ENCODE data around the gene SUN1.
"Not testable (repeated sequence)": the region's sequence is repeated elsewhere in the genome, so short reads cannot be mapped to it uniquely, and the experiment has no call there.

SUN1 gene

GRCh38 chr7:834277-834676, 2.0 kb downstream of the SUN1 start:
- no peak for DNase-seq (ENCODE audit: low read depth in 2 of 2, low spot score in 1 of 2)

GRCh38 chr7:835021-835420, 2.7 kb downstream of the SUN1 start:
- no peak for DNase-seq (ENCODE audit: low read depth in 2 of 2, low spot score in 1 of 2)

GRCh38 chr7:835485-836401, 3.5 kb downstream of the SUN1 start:
- DNase-seq (ENCODE audit: low read depth in 2 of 2, low spot score in 1 of 2) = no peak

- DNase-seq (ENCODE audit: low read depth in 2 of 2, low spot score in 1 of 2) = no peak
Observed at GRCh38 chr7:836429-836828, 4.2 kb downstream of the SUN1 start.

GRCh38 chr7:837001-837400, 4.7 kb downstream of the SUN1 start:
- no peak for DNase-seq (ENCODE audit: low read depth in 2 of 2, low spot score in 1 of 2)

GRCh38 chr7:840001-840600, 7.8 kb downstream of the SUN1 start:
- no peak for DNase-seq (ENCODE audit: low read depth in 2 of 2, low spot score in 1 of 2)

- no peak for DNase-seq (ENCODE audit: low read depth in 2 of 2, low spot score in 1 of 2)
Observed at GRCh38 chr7:841943-842342, 9.7 kb downstream of the SUN1 start.

- no peak for DNase-seq (ENCODE audit: low read depth in 2 of 2, low spot score in 1 of 2)
Observed at GRCh38 chr7:842431-843031, 10.3 kb downstream of the SUN1 start.

GRCh38 chr7:843230-843629, 11.0 kb downstream of the SUN1 start:
- DNase-seq (ENCODE audit: low read depth in 2 of 2, low spot score in 1 of 2) = no peak

- no peak for DNase-seq (ENCODE audit: low read depth in 2 of 2, low spot score in 1 of 2)
Observed at GRCh38 chr7:844043-844442, 11.8 kb downstream of the SUN1 start.

- no peak for DNase-seq (ENCODE audit: low read depth in 2 of 2, low spot score in 1 of 2)
Observed at GRCh38 chr7:844514-844913, 12.2 kb downstream of the SUN1 start.

- DNase-seq (ENCODE audit: low read depth in 2 of 2, low spot score in 1 of 2) = no peak
Observed at GRCh38 chr7:845091-845490, 12.8 kb downstream of the SUN1 start.

GRCh38 chr7:845731-846130, 13.5 kb downstream of the SUN1 start:
- DNase-seq (ENCODE audit: low read depth in 2 of 2, low spot score in 1 of 2) = no peak

GRCh38 chr7:846958-847650, 14.8 kb downstream of the SUN1 start:
- DNase-seq (ENCODE audit: low read depth in 2 of 2, low spot score in 1 of 2) = not testable (repeated sequence)

GRCh38 chr7:847728-848127, 15.5 kb downstream of the SUN1 start:
- not testable (repeated sequence) for DNase-seq (ENCODE audit: low read depth in 2 of 2, low spot score in 1 of 2)

- DNase-seq (ENCODE audit: low read depth in 2 of 2, low spot score in 1 of 2) = no peak
Observed at GRCh38 chr7:849145-849544, 16.9 kb downstream of the SUN1 start.

- DNase-seq (ENCODE audit: low read depth in 2 of 2, low spot score in 1 of 2) = no peak
Observed at GRCh38 chr7:849781-850180, 17.5 kb downstream of the SUN1 start.

- DNase-seq (ENCODE audit: low read depth in 2 of 2, low spot score in 1 of 2) = no peak
Observed at GRCh38 chr7:851204-851603, 18.9 kb downstream of the SUN1 start.

GRCh38 chr7:853366-854117, 21.3 kb downstream of the SUN1 start:
- no peak for DNase-seq (ENCODE audit: low read depth in 2 of 2, low spot score in 1 of 2)

- no peak for DNase-seq (ENCODE audit: low read depth in 2 of 2, low spot score in 1 of 2)
Observed at GRCh38 chr7:854118-854775, 22.0 kb downstream of the SUN1 start.

All from stimulated activated CD8-positive, alpha-beta memory T cell treated with anti-CD3 and anti-CD28 coated beads, Interleukin-4, amount 100 ng/mL, for 1 hour (primary cell).